HT1080 (cell line): Measurements from ENCODE around the gene EFEMP1. TPM values are rescaled to one million over a fixed set of nuclear protein-coding genes. Genes with fewer than 3 reads are reported as not detected.

ENCODE experiments used
- DNase-seq: peaks from one replicate; pipeline ENCODE4 v3.0.0-alpha.2; 2015; ENCODE audit warnings: low read depth
- total RNA-seq: library from RNA; depleted of rRNA; stranded (reverse); fragments of >200 nt; shearing (Covaris generic); gene quantifications from 2 replicates; pipeline ENCODE4 v1.2.3, GENCODE V29; 2014

EFEMP1 gene
- total RNA-seq, 1 experiment from 2014 or later = 336 TPM

- no peak for DNase-seq
Measured at GRCh38 chr2:55934337-55934736, 10.8 kb upstream of the EFEMP1 start.

- DNase-seq = no peak
Measured at GRCh38 chr2:55932843-55933242, 9.3 kb upstream of the EFEMP1 start.

- no peak for DNase-seq
Measured at GRCh38 chr2:55931281-55931680, 7.7 kb upstream of the EFEMP1 start.

GRCh38 chr2:55929476-55929875 lies 5.9 kb upstream of the EFEMP1 start:
- DNase-seq = no peak

- no peak for DNase-seq
Measured at GRCh38 chr2:55926974-55927373, 3.4 kb upstream of the EFEMP1 start.

- no peak for DNase-seq
Measured at GRCh38 chr2:55926246-55926645, 2.7 kb upstream of the EFEMP1 start.

- DNase-seq = no peak
Measured at GRCh38 chr2:55923982-55924321, 370 bp upstream of the EFEMP1 start.

- DNase-seq = peak; percentile 58
Measured at GRCh38 chr2:55922291-55922907, 1.2 kb downstream of the EFEMP1 start.

GRCh38 chr2:55919574-55919973 lies 4.0 kb downstream of the EFEMP1 start:
- no peak for DNase-seq

GRCh38 chr2:55918856-55919255 lies 4.7 kb downstream of the EFEMP1 start:
- DNase-seq = no peak

- no peak for DNase-seq
Measured at GRCh38 chr2:55917713-55918390, 5.7 kb downstream of the EFEMP1 start.

GRCh38 chr2:55917117-55917516 lies 6.5 kb downstream of the EFEMP1 start:
- DNase-seq = no peak

GRCh38 chr2:55916473-55917049 lies 7.0 kb downstream of the EFEMP1 start:
- DNase-seq = no peak

- DNase-seq = no peak
Measured at GRCh38 chr2:55914786-55915185, 8.8 kb downstream of the EFEMP1 start.

GRCh38 chr2:55912926-55913325 lies 10.7 kb downstream of the EFEMP1 start:
- DNase-seq = no peak

GRCh38 chr2:55910077-55910476 lies 13.5 kb downstream of the EFEMP1 start:
- no peak for DNase-seq

GRCh38 chr2:55907686-55908085 lies 15.9 kb downstream of the EFEMP1 start:
- DNase-seq = no peak

GRCh38 chr2:55906993-55907392 lies 16.6 kb downstream of the EFEMP1 start:
- no peak for DNase-seq

- DNase-seq = no peak
Measured at GRCh38 chr2:55903727-55904126, 19.9 kb downstream of the EFEMP1 start.

- DNase-seq = no peak
Measured at GRCh38 chr2:55902971-55903370, 20.6 kb downstream of the EFEMP1 start.

GRCh38 chr2:55902429-55902828 lies 21.2 kb downstream of the EFEMP1 start:
- DNase-seq = no peak

GRCh38 chr2:55901941-55902340 lies 21.6 kb downstream of the EFEMP1 start:
- DNase-seq = no peak

GRCh38 chr2:55901322-55901721 lies 22.3 kb downstream of the EFEMP1 start:
- peak; percentile 54 for DNase-seq
